ENCODE results near the gene EXD1. TPM values are rescaled to one million over a fixed set of nuclear protein-coding genes. Genes with fewer than 3 reads are reported as not detected.

Gene EXD1
- total and polyA plus RNA-seq, 9 of the 15 experiments (the other 6 are each of a cell fraction or from before 2014, with no cell fraction given): not detected

- ChIA-PET POLR2A (interaction anchor here (0.6 kb wide), 1 partner anchor 498 kb away, joined by 3 read pairs; no protein-coding TSS in a partner anchor), CTCF (ENCODE audit: low intra/inter-chr PET ratio) (no interaction called here)
- Histone ChIP-seq H4K20me1 (replicated peaks; ENCODE audit: control insufficient read depth, insufficient read depth, low read length) (no peaks in the 10 kb centered on the region), H3K27me3 (ENCODE audit: control insufficient read depth in 2 of 2, insufficient read depth in 2 of 2, low read length in 2 of 2) (no peaks in the 10 kb centered on the region), H2AFZ (ENCODE audit: low read depth, low read length) (no peak overlapping the region), H3K4me1 (replicated peaks in 1 of 2; ENCODE audit: control insufficient read depth in 2 of 2, insufficient read depth in 2 of 2, low read length in 2 of 2) (no peaks in the 10 kb centered on the region; a peak in 2 of 5 replicates), H3K9ac (ENCODE audit: insufficient read depth in 1 of 2, low read depth in 2 of 2, low read length in 2 of 2) (no peak overlapping the region), H3K4me3 (no peak overlapping the region), H3K27ac (ENCODE audit: extremely low read depth, low read depth, low read length) (no peak overlapping the region), H3K9me1 (ENCODE audit: control insufficient read depth, insufficient read depth, low read length) (no peaks in the 10 kb centered on the region), H3K79me2 (ENCODE audit: control insufficient read depth, insufficient read depth, low read length) (no peaks in the 10 kb centered on the region), H3K36me3 (ENCODE audit: control insufficient read depth, insufficient read depth, low read length) (no peaks in the 10 kb centered on the region), H3K4me2 (ENCODE audit: insufficient read depth, low read length) (no peak overlapping the region), H3K9me3 (replicated peaks; ENCODE audit: control insufficient read depth, insufficient read depth, low read depth, low read length) (no peaks in the 10 kb centered on the region)
- WGBS (ENCODE audit: insufficient coverage, low coverage, missing lambda C conversion rate): 57% methylated on average over 7 of the region's 7 CpGs
- DNase-seq (ENCODE audit: extremely low read depth in 1 of 4, low spot score in 3 of 4) (no peak), FAIRE-seq (no peak), ATAC-seq (no peak)
- in situ Hi-C loops (cut with MboI): no loop called here
- no TSS peak for BruUV-seq (replicated peaks)
- intact Hi-C loops (cut with micrococcal nuclease): no loop called here
- TF ChIP-seq NFRKB (IDR thresholded peaks at IDR 0.05; ENCODE audit: low read depth) (no peak), ZC3H4 (CRISPR knock-in tag; IDR thresholded peaks at IDR 0.05; ENCODE audit: borderline replicate concordance) (no peak), ATF1 (CRISPR knock-in tag; IDR thresholded peaks at IDR 0.05) (no peak), ATF1 (tag; IDR thresholded peaks at IDR 0.05) (no peak), ZKSCAN1 (IDR thresholded peaks at IDR 0.05; ENCODE audit: low read depth, low read length) (no peak)
- TF ChIP-seq, protein P1, sequence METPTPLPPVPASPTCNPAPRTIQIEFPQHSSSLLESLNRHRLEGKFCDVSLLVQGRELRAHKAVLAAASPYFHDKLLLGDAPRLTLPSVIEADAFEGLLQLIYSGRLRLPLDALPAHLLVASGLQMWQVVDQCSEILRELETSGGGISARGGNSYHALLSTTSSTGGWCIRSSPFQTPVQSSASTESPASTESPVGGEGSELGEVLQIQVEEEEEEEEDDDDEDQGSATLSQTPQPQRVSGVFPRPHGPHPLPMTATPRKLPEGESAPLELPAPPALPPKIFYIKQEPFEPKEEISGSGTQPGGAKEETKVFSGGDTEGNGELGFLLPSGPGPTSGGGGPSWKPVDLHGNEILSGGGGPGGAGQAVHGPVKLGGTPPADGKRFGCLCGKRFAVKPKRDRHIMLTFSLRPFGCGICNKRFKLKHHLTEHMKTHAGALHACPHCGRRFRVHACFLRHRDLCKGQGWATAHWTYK (CRISPR knock-in tag; IDR thresholded peaks at IDR 0.05): no peak
- TF ChIP-seq, protein P2, sequence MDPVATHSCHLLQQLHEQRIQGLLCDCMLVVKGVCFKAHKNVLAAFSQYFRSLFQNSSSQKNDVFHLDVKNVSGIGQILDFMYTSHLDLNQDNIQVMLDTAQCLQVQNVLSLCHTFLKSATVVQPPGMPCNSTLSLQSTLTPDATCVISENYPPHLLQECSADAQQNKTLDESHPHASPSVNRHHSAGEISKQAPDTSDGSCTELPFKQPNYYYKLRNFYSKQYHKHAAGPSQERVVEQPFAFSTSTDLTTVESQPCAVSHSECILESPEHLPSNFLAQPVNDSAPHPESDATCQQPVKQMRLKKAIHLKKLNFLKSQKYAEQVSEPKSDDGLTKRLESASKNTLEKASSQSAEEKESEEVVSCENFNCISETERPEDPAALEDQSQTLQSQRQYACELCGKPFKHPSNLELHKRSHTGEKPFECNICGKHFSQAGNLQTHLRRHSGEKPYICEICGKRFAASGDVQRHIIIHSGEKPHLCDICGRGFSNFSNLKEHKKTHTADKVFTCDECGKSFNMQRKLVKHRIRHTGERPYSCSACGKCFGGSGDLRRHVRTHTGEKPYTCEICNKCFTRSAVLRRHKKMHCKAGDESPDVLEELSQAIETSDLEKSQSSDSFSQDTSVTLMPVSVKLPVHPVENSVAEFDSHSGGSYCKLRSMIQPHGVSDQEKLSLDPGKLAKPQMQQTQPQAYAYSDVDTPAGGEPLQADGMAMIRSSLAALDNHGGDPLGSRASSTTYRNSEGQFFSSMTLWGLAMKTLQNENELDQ (CRISPR knock-in tag; IDR thresholded peaks at IDR 0.05; ENCODE audit: borderline replicate concordance): no peak
Measured at GRCh38 chr15:41203395-41203794, 27.2 kb downstream of the EXD1 start.

Measured in K562 (cell line).